WTC11 (cell line): ENCODE measurements around the gene GPC6. TPM values are rescaled to one million over a fixed set of nuclear protein-coding genes. Genes with fewer than 3 reads are reported as not detected.

Source experiments
- ATAC-seq: fragments of 200-7000 bp; cut with Tn5 transposase; 2 replicates; pipeline ENCODE4 v1.10.0; 2021; ENCODE audit warnings: mild to moderate bottlenecking, moderate library complexity
- CTCF ChIA-PET: fragments of 300-600 bp; sonication (Branson Sonifier 250); formaldehyde crosslinking; loops from one replicate; lab custom pipeline; 2021; ENCODE audit warnings: antibody characterized with exemption; lab: Charles Lee
- POLR2A ChIA-PET: fragments of 350-600 bp; sonication (Branson Sonifier 250); formaldehyde crosslinking; loops from one replicate; lab custom pipeline; 2021; ENCODE audit warnings: antibody characterized with exemption; lab: Charles Lee
- DNase-seq: peaks from one replicate; pipeline ENCODE4 v3.0.0; 2021; ENCODE audit warnings: low spot score
- H3K27ac Mint-ChIP-seq: 2 replicates; pipeline ENCODE4 v1.8.0; 2021; ENCODE audit warnings: mixed read lengths
- H3K27me3 Mint-ChIP-seq: 2 replicates; pipeline ENCODE4 v1.8.0; 2021; ENCODE audit warnings: low read depth, mild to moderate bottlenecking, moderate library complexity, mixed read lengths
- H3K36me3 Mint-ChIP-seq: 2 replicates; pipeline ENCODE4 v1.8.0; 2021; ENCODE audit warnings: mixed read lengths
- H3K4me1 Mint-ChIP-seq: 2 replicates; pipeline ENCODE4 v1.8.0; 2022; ENCODE audit warnings: mixed read lengths
- H3K4me3 Mint-ChIP-seq: 2 replicates; pipeline ENCODE4 v1.8.0; 2021; ENCODE audit warnings: mild to moderate bottlenecking, moderate library complexity, mixed read lengths
- H3K9me3 Mint-ChIP-seq: 2 replicates; pipeline ENCODE4 v1.8.0; 2021; ENCODE audit warnings: mixed read lengths
- ARID4B ChIP-seq: sonication (generic); formaldehyde crosslinking; IDR thresholded peaks from 2 replicates; pipeline ENCODE4 v1.8.0; 2023; ENCODE audit warnings: missing genetic modification reagents, mild to moderate bottlenecking, borderline replicate concordance
- ATF2 ChIP-seq: sonication (generic); formaldehyde crosslinking; IDR thresholded peaks from 2 replicates; pipeline ENCODE4 v1.8.1; 2022; ENCODE audit warnings: low read depth, missing genetic modification reagents, borderline replicate concordance
- ATF3 ChIP-seq: sonication (generic); formaldehyde crosslinking; conservative IDR thresholded peaks from 2 replicates; pipeline ENCODE4 v1.8.1; 2022; ENCODE audit warnings: mild to moderate bottlenecking, missing genetic modification reagents
- CBFB ChIP-seq: sonication (generic); formaldehyde crosslinking; IDR thresholded peaks from 2 replicates; pipeline ENCODE4 v1.8.1; 2022; ENCODE audit warnings: mild to moderate bottlenecking, low read depth, missing genetic modification reagents
- CTCF ChIP-seq: fragments of 200-600 bp; IDR thresholded peaks from 2 replicates; pipeline ENCODE4 v1.8.0; 2022; ENCODE audit warnings: antibody characterized with exemption
- FOXP1 ChIP-seq: sonication (generic); formaldehyde crosslinking; IDR thresholded peaks from 2 replicates; pipeline ENCODE4 v1.8.0; 2022; ENCODE audit warnings: missing genetic modification reagents, mild to moderate bottlenecking, moderate library complexity, borderline replicate concordance
- GABPB1 ChIP-seq: sonication (generic); formaldehyde crosslinking; IDR thresholded peaks from 2 replicates; pipeline ENCODE4 v1.8.1; 2023; ENCODE audit warnings: mild to moderate bottlenecking, missing genetic modification reagents
- JUN ChIP-seq: sonication (generic); formaldehyde crosslinking; IDR thresholded peaks from 2 replicates; pipeline ENCODE4 v1.8.0; 2023; ENCODE audit warnings: mild to moderate bottlenecking, missing genetic modification reagents
- MXD4 ChIP-seq: fragments of 250-450 bp; sonication (Bioruptor Pico); IDR thresholded peaks from 2 replicates; pipeline ENCODE4 v1.8.0; 2021; ENCODE audit warnings: mild to moderate bottlenecking, moderate library complexity, borderline replicate concordance
- NR3C1 ChIP-seq: sonication (generic); formaldehyde crosslinking; conservative IDR thresholded peaks from 2 replicates; pipeline ENCODE4 v1.8.1; 2023; ENCODE audit warnings: low read depth, mild to moderate bottlenecking, missing genetic modification reagents
- RORB ChIP-seq: fragments of 250-450 bp; sonication (Bioruptor Pico); IDR thresholded peaks from 2 replicates; pipeline ENCODE4 v1.9.0; 2021; ENCODE audit warnings: mild to moderate bottlenecking
- SOX15 ChIP-seq: fragments of 250-450 bp; sonication (Bioruptor Pico); IDR thresholded peaks from 2 replicates; pipeline ENCODE4 v1.9.0; 2021; ENCODE audit warnings: mild to moderate bottlenecking
- TEAD4 ChIP-seq: sonication (generic); formaldehyde crosslinking; IDR thresholded peaks from 2 replicates; pipeline ENCODE4 v1.8.0; 2022; ENCODE audit warnings: mild to moderate bottlenecking, missing genetic modification reagents
- ZBTB43 ChIP-seq: sonication (generic); formaldehyde crosslinking; IDR thresholded peaks from 2 replicates; pipeline ENCODE4 v1.8.1; 2023; ENCODE audit warnings: mild to moderate bottlenecking, missing genetic modification reagents
- ZNF232 ChIP-seq: sonication (generic); formaldehyde crosslinking; IDR thresholded peaks from 2 replicates; pipeline ENCODE4 v1.8.0; 2022; ENCODE audit warnings: mild to moderate bottlenecking, missing genetic modification reagents
- ZNF423 ChIP-seq: fragments of 250-450 bp; sonication (Bioruptor Pico); IDR thresholded peaks from 2 replicates; pipeline ENCODE4 v2.1.2; 2022; ENCODE audit warnings: mild to moderate bottlenecking, moderate library complexity
- ZNF512 ChIP-seq: sonication (generic); formaldehyde crosslinking; IDR thresholded peaks from 2 replicates; pipeline ENCODE4 v1.8.1; 2022; ENCODE audit warnings: missing genetic modification reagents, borderline replicate concordance
- ZSCAN18 ChIP-seq: fragments of 250-450 bp; sonication (Bioruptor Pico); IDR thresholded peaks from 2 replicates; pipeline ENCODE4 v2.1.2; 2022; ENCODE audit warnings: mild to moderate bottlenecking, moderate library complexity
- total RNA-seq: library from RNA; stranded (reverse); gene quantifications from 3 replicates; pipeline ENCODE4 v1.2.3, GENCODE V29; 2021

The GPC6 gene
- total RNA-seq, 1 experiment from 2014 or later: 19.5 TPM

GRCh38 chr13:94416454-94417080 is 1190.0 kb downstream of the GPC6 start:
- DNase-seq (peak; percentile 64), ATAC-seq (peak; percentile 98)
- TF ChIP-seq ZBTB43 (CRISPR knock-in tag) (no peak), ARID4B (CRISPR knock-in tag) (no peak), FOXP1 (CRISPR knock-in tag) (no peak), ATF3 (CRISPR knock-in tag) (0 out of 2 replicates have a peak, but pooled peaks have one; percentile 28), CTCF (peak; percentile 81), ZNF423 (CRISPR knock-in tag) (no peak), GABPB1 (CRISPR knock-in tag) (peak; percentile 84), ZNF232 (no peak), ATF2 (CRISPR knock-in tag) (no peak), ZSCAN18 (CRISPR knock-in tag) (no peak)
- Mint-ChIP-seq H3K27me3 (no peaks in the 10 kb centered on the region), H3K9me3 (peaks cover 25% of the 10 kb centered on the region), H3K4me1 (peaks cover 23% of the 10 kb centered on the region), H3K36me3 (peaks cover 18% of the 10 kb centered on the region), H3K4me3 (no peak overlapping the region), H3K27ac (no peak overlapping the region)
- ChIA-PET CTCF (interaction anchor here (0.6 to 1.7 kb wide), 22 partner anchors 9 to 432 kb away, joined by 3 to 25 read pairs (median 4); partner anchors contain the start of gene TGDS), POLR2A (no interaction called here)

GRCh38 chr13:94417294-94417693 is 1190.7 kb downstream of the GPC6 start:
- peaks cover 28% of the 10 kb centered on the region for H3K9me3 Mint-ChIP-seq
- ATAC-seq (no peak), DNase-seq (no peak)
- peaks cover 23% of the 10 kb centered on the region for H3K4me1 Mint-ChIP-seq
- peaks cover 20% of the 10 kb centered on the region for H3K36me3 Mint-ChIP-seq
- ChIA-PET POLR2A (no interaction called here), CTCF (interaction anchor here (1.1 to 1.6 kb wide), 4 partner anchors 11 to 71 kb away, joined by 3 to 25 read pairs (median 10); no protein-coding TSS in a partner anchor)
- H3K27me3 Mint-ChIP-seq: no peaks in the 10 kb centered on the region
- TF ChIP-seq RORB (CRISPR knock-in tag) (no peak), ZNF512 (CRISPR knock-in tag) (no peak), MXD4 (CRISPR knock-in tag) (no peak), NR3C1 (no peak), JUN (CRISPR knock-in tag) (no peak), CBFB (CRISPR knock-in tag) (no peak), SOX15 (CRISPR knock-in tag) (no peak), TEAD4 (CRISPR knock-in tag) (no peak), ATF3 (CRISPR knock-in tag) (no peak)
- no peak overlapping the region for H3K27ac Mint-ChIP-seq
- H3K4me3 Mint-ChIP-seq: no peak overlapping the region
